COLO829 (cell line): ENCODE results near the gene CFDP1.

ENCODE experiments used
- DNase-seq: peaks from one replicate; pipeline ENCODE4 v3.0.0; 2012; ENCODE audit warnings: low spot score

Gene CFDP1

GRCh38 chr16:75264999-75265910 is 168.0 kb downstream of the CFDP1 start:
- DNase-seq, result no peak

DNA sequence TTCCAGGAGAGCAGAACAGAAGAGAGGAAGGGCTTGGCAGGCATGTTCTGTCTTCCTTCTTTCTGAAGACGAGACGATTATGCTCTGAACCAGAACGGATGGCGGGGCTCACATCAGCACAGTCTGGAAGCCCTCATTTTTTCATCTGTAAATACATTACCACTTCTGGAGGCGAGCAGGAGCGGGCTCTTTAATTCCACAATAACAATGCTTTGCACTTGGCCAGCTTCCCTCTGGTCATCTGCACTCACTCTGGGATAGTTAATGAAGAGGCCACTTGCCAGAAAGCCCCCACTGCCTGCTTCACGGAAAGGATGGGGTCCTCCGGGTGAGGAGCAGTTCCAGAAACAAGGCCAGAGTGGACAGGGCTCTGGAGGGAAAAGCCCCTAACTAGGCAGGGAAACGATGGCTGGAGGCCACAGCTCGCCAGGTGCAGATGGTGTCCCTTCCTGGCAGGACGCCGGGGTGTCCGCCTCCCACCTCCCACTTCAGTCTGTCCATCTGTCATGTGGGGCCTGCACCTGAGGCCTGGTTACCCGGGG is 168.8 kb downstream of the CFDP1 start:
- DNase-seq, result no peak

GRCh38 chr16:75263963-75264445 is 169.3 kb downstream of the CFDP1 start:
- no peak for DNase-seq

GRCh38 chr16:75263291-75263962 is 169.9 kb downstream of the CFDP1 start:
- no peak for DNase-seq

- no peak for DNase-seq
These were observed 170.5 kb downstream of the CFDP1 start for GRCh38 chr16:75262800-75263127.

DNA sequence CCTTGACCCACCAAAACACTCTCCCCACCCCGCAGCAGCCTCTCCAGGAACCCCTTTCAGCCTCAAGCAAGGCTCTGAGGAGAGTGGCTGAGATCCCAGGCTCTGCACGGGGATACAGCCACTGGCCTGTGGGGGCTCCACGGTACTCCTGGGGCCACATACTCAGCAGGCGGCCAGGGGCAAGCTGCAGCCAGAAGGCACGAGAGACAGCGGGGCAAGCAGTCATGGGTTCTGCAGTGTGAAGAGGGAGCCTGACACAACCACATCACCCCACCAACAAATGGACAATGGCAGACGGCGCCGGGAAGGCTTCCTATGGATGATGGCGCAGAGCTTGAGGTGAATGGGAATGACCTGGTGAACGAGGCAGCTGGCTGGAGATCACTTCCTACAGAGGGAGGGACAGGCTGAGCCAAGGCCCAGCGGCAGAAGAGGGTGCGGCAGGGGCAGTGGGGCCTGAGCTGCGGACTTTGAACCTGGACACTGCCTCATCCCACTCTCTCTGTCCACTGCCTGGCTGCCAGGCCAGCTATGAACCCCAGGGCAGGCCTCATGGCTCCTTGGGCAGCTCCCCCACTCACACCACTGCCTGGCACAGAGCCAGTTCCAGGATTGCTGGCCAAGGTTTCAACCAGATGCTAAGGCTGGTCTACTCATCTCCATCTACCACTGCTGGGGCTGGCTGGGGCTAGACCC is 171.1 kb downstream of the CFDP1 start:
- no peak for DNase-seq

GRCh38 chr16:75261590-75262078 is 171.7 kb downstream of the CFDP1 start:
- no peak for DNase-seq

- no peak for DNase-seq
These were observed 172.3 kb downstream of the CFDP1 start for GRCh38 chr16:75260851-75261589.

- no peak for DNase-seq
These were observed 174.5 kb downstream of the CFDP1 start for GRCh38 chr16:75258807-75259141.

GRCh38 chr16:75257886-75258806 is 175.2 kb downstream of the CFDP1 start:
- no peak for DNase-seq

GRCh38 chr16:75256696-75257343 is 176.5 kb downstream of the CFDP1 start:
- DNase-seq, result no peak

DNA sequence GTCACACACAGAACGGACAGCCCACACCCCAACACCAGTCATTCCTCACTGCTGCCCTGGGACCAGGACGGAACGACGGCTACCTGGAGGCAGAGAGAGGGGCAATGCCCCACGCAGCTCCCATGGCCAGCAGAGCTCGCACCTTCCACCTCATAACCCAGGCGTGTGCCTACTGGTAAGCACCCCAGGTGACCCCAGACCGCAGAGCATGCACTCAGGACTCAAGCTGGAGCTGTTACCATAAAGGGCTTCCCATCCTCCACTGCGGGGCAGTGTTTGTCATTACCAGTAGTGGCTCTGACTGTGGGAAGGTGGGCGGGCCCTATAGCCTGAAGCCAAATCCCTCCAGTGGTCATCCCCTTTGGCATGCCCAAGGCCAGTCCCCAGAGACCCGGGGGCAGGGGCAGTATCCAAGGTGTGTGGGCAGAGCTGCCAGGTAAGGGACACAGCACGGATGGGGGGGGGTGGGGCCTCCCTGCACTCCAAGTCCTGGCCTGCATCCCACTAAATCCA is 177.2 kb downstream of the CFDP1 start:
- DNase-seq, result no peak

GRCh38 chr16:75254359-75254837 is 178.9 kb downstream of the CFDP1 start:
- no peak for DNase-seq

- DNase-seq, result no peak
These were observed 180.1 kb downstream of the CFDP1 start for GRCh38 chr16:75252946-75253911.

DNA sequence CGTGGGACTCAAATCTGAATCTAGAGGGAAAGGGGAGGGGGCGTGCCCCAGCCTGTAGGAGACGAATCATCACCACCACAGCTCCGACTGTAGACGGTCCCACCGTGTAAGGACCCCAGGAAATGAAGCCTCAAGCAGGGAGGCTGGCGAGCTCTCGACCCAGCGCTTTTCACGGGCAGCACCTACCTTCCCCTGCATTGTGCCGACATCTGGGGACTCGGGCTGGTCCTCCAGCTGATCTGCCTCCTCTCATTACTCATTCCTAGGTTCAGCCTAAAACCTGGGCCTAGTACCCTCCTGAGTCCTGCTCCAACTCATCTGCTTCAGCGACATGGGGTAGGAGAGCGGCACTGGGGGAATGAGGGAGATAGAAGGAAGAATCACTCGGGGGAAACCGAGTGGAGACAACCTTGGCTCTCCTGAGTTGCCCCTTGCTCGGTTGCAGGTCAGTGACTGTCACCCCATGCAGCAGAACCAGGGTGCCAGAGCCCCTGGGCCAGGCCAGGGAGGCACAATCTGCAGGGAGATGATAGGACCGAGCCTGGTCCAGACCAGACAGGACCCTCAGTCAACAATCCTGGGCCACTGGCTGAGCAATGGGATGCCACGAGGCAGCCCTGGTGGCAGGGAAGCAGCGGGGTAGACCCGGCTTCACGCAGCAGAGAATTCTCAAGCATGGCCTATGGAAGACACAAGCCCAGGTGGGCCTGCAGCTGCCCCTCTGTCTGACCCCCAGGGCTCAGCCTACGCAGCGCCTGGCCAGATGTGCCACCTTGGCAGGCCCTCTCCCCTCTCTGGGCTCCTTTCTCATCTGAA is 181.0 kb downstream of the CFDP1 start:
- no peak for DNase-seq

DNA sequence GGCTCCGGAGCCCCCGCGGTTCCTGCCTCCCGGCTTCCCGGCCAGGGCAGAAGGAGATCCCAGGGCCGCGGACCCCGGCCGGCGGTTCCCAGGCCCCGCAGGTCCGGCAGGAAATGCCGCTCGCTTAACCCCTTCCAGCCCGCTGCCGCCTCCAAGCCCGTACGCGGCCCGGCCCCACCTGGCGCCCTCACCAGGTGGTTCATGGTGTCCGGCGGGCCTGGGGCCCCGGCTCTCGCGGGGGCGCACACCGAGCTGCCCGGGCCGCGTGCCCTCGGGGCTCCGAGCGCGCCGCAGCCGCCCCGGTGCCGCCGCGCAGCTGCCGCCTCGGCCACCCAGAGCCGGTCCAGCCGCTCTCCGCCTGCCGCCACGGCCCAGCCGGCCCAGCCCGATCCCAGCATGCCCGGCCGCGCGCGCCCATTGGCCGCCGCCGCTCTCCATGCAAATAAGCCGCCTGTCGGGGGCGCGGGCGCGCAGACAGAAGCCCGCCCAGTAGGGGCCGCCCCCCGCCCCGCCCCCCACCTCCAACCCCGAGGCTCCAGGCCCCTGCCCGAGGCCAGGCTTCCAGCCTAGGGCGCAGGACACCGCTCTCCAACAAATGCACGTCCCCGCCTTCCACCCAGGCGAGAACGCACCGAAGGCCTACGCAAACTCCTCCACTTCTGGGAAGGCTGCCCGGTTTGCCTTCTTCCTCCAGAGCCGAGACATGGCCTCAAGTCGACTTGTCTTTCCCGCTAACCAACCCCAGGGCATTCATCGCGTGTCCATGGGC is 181.8 kb downstream of the CFDP1 start, which contains the start of gene BCAR1:
Gene BCAR1 (minus strand): TSS at position 345 of the 769 bp plus-strand sequence. CDS start 142 bp downstream, at position 203.
- DNase-seq, result peak; percentile 57
